Medulla oblongata (tissue), 1 donor: ENCODE measurements around the gene APEX2.
"Not testable (repeated sequence)": the region's sequence is repeated elsewhere in the genome, so short reads cannot be mapped to it uniquely, and the experiment has no call there.

Source experiments
- DNase-seq: peaks from one replicate; pipeline ENCODE4 v3.0.0-alpha.2; 2015; ENCODE audit errors: extremely low spot score

APEX2 gene

GRCh38 chrX:54999717-55000598 lies at the start of gene APEX2:
Gene APEX2, plus strand, starts transcription at chrX:55000363. Its CDS starts 60 bp downstream, at chrX:55000423.
- peak; percentile 94 for DNase-seq

GRCh38 chrX:54950730-54951375 lies 49.3 kb upstream of the APEX2 start:
- DNase-seq = no peak

GRCh38 chrX:54961750-54962149 lies 38.4 kb upstream of the APEX2 start:
- DNase-seq = no peak

GRCh38 chrX:54964766-54965497 lies 35.2 kb upstream of the APEX2 start:
- DNase-seq = no peak

- DNase-seq = no peak
Observed at GRCh38 chrX:54977387-54977786, 22.8 kb upstream of the APEX2 start.

GRCh38 chrX:54978448-54978847 lies 21.7 kb upstream of the APEX2 start:
- DNase-seq = no peak

- DNase-seq = no peak
Observed at GRCh38 chrX:54979432-54979831, 20.7 kb upstream of the APEX2 start.

GRCh38 chrX:54980334-54980733 lies 19.8 kb upstream of the APEX2 start:
- DNase-seq = peak; percentile 8

GRCh38 chrX:54983306-54983705 lies 16.9 kb upstream of the APEX2 start:
- not testable (repeated sequence) for DNase-seq

- DNase-seq = no peak
Observed at GRCh38 chrX:54991706-54992105, 8.5 kb upstream of the APEX2 start.

- no peak for DNase-seq
Observed at GRCh38 chrX:54992911-54993622, 7.1 kb upstream of the APEX2 start.

- no peak for DNase-seq
Observed at GRCh38 chrX:54994099-54994498, 6.1 kb upstream of the APEX2 start, which contains the start of gene PFKFB1. Gene PFKFB1, minus strand, starts transcription at chrX:54994188. Its CDS starts 181 bp downstream, at chrX:54994007.

GRCh38 chrX:54994668-54995351 lies 5.4 kb upstream of the APEX2 start:
- DNase-seq = peak; percentile 34

- DNase-seq = no peak
Observed at GRCh38 chrX:54995621-54996020, 4.5 kb upstream of the APEX2 start.

GRCh38 chrX:55004231-55004630 lies 4.1 kb downstream of the APEX2 start:
- DNase-seq = no peak

GRCh38 chrX:55005256-55005655 lies 5.1 kb downstream of the APEX2 start:
- no peak for DNase-seq

GRCh38 chrX:55006827-55007621 lies 6.9 kb downstream of the APEX2 start:
- no peak for DNase-seq

- DNase-seq = no peak
Observed at GRCh38 chrX:55007656-55008055, 7.5 kb downstream of the APEX2 start.

- peak; percentile 39 for DNase-seq
Observed at GRCh38 chrX:55008571-55009358, 8.6 kb downstream of the APEX2 start.
